HG03196 (cell line): ENCODE results near the gene SLC2A13.

ENCODE experiments used
- ATAC-seq: cut with Tn5 transposase; IDR thresholded peaks from one replicate; pipeline ENCODE4 v1.9.1; 2021; ENCODE audit not compliant: unreplicated experiment

SLC2A13 gene

DNA sequence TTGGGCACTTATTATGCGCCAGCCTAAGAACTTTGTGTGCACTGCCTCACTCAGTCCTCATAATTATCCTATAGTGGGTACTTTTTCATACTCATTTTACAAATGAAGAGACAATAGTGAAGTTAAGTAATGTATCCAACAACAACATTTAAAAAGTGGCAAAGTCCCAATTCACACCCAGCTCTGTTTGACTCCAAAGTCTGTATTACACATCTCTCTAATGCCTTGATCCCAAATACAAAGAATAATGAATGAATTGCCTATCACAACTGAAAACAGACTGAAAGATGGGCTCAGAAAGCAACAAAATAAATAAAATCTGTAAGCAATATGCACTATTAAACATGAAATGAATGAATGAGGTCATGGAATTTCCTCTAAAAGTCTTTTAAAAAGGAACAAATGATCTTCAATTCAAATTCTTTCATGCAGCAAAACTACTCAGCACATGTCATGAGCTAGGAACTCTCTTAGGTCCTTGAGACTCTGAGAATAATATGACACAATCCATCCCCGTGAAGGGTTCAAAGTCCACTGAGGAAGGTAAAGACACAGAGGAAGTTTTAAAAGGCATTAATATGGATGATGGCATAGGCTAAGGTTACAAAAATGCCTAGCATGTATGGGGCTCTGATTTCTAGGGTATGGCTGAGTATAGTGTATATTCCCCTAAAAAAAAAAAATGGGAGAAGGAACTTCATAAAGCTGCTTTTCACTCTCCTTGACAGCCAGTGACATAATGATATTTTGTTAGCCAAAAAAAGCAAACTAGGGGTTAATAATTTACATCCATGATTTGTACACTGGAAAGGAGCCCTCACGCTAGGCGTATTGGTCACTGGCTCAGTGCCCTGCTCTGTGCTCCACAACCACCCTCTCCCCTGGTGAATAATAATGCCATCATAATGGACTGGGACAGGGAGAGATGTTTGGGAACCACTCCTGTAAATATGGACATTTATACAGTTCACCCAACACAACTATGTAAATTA, 103.4 kb downstream of the SLC2A13 start:
- ATAC-seq: no peak

DNA sequence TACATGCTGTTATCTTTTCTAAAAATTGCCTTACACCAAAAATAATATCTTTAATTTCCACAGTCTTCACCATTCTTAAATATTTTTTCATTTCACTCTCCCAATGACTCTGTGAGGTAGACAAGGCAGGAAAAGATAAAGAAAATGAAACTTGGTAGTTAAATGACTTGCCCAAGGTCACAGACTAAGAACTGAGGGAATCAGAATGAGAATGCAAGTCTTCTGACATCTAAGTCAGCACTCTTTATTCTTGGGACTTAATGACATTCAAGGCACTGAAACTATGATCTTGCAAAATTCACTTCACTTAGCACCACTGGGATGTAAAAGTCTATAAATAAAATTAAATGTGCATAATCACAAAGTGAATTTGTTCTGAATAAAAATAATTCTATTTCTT, 104.5 kb downstream of the SLC2A13 start:
- ATAC-seq: no peak

DNA sequence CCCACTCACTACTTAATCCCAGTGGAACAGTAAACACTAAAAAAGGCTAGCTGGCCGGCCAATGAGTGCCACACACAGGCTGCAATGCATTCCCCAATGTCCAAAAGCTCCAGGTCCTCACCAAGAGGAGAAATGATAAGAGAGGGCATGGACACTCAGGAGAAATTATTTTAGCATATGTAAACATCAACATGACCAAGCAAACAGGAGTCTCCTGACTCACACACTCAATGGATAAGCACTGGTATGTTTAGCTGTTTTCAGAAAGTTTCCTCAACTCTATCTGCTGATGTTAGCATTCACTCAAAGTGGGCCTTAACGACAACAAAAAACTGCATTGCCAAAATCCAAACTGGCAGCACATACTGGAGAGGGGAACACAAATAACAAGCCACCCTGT, 105.0 kb downstream of the SLC2A13 start:
- ATAC-seq: no peak

DNA sequence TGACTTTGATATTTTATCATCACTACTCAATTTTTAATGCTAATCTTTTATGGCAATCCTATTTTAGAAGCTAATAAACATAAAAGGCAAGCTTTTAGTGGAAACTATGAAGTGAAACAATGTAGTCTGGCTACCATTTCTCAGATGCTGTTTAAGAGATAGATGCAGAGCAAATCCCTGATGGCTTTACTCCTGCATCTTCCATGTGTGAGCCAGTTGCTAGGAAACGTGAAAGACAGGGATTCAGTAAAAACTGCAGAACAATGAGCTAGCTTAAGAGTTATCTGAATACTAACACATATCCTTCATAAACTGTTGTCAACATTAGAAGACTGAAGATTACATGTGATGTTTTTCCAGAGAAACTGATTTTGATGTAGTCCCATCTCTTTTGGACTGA, 112.6 kb downstream of the SLC2A13 start:
- no peak for ATAC-seq

DNA sequence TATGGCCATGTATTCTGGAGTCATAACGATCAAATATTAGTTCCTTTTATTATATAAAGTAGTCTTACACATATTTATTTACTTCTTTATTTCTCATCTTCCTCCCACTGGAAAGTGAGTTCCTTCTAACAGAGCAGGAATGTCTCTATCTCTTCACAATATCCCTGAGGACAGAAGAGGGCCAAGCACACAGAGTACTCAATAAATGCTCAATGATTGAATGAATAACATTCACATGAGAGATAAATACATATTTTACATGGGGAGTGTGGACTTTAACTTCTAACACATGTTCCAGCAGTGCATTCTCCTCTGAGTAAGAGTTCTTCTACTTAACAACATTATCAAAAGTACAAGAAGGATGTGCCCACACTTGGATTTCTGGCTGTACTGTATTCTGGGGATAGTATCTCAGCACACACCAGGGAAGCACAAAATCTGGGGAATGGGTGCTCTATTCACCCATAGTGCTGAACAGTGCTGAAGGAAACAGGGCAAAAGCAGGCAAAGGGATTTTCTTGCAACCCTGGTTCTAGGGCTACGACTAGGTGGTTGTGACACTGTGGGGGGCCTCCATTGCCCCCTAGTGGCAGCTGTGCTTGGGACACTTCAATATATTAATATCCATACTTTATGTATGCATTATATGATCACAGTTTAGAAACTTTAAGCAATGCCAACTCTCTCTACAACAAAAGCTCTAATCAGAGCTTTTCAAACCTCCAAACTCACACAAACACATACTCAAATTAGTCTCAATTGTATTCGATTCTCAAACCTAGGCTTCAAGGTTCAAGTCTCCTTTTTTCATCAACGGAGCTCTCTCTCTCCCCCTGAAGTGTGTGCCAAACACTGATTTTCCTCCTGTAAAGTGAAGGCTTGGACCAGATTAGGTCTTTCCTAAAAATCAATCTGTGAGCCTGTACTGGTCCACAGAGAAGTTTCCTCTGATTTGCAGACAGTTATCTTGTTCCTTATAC, 115.5 kb downstream of the SLC2A13 start:
- peak; percentile 92 for ATAC-seq

DNA sequence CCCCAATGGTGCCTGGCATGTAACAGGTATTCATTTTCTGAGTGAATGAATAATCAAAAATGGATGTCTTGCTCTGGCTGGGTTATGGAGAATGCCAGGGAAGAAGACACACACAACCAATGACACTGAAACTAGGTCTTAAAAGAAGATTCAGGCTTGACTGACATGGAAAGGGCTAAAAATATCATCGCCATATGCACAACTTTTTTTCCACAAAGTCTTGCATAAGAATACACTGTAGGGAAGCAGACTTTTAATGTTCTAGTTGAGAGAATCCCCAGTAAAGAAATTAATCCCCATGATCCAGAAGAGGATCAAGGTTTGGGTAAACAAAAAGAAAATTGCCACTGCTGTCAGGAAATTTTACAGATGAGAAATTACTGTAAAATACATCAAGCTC, 116.4 kb downstream of the SLC2A13 start:
- ATAC-seq: no peak

DNA sequence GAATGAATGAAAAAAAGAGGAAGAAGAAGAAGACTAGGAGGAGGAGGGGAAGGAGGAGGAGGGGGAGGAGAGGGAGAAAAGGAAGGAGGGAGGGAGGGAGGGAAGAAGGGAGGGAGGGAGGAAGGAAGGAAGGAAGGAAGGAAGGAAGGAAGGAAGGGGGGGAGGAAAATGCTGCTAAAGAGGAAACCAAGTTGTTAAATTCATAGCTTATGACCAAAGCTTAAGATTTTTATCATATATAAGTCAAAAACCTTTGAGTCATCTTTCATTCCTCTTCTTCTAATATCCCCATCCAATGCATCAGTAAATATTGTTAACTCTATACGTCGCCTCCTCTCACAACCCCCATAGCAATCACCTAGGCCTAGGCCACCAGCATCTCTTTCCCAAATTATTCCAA, 117.3 kb downstream of the SLC2A13 start:
- ATAC-seq: no peak

DNA sequence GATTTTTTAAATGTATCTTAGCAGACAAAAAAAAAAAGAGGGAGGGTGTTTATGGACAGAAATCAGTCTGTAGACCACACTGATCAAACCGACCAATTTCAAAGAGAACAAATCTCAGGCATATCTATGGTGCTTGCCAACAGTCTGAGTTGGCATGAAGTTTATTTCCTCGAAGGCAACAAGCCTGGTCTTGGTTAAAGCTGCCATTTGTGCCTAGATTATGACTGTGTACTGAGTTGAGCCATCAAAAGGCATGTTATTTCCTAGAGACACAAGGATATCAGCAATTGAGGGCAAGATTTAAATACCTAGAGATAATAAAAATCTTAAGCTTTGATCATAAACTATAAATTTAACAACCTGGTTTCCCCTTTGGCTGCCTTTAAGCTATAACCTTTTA, 119.2 kb downstream of the SLC2A13 start:
- ATAC-seq: no peak

DNA sequence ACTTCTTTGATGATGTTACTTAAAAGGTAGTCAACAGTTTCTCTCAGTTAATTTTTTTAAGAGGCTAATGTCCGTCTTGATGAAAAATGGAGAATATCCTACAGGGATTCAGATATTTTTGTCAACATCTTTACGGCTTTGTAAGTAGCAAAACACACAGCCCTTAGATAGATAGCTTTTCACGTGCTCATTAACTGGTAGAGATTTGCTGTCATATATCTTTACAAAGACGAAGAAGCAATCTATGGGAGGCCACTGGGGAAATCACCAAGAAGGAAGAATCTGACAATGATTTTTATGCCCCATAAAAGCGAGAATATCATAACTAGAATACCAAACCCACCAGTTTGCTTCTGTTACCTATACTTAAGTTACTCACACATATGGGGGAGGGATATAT, 121.2 kb downstream of the SLC2A13 start:
- no peak for ATAC-seq

DNA sequence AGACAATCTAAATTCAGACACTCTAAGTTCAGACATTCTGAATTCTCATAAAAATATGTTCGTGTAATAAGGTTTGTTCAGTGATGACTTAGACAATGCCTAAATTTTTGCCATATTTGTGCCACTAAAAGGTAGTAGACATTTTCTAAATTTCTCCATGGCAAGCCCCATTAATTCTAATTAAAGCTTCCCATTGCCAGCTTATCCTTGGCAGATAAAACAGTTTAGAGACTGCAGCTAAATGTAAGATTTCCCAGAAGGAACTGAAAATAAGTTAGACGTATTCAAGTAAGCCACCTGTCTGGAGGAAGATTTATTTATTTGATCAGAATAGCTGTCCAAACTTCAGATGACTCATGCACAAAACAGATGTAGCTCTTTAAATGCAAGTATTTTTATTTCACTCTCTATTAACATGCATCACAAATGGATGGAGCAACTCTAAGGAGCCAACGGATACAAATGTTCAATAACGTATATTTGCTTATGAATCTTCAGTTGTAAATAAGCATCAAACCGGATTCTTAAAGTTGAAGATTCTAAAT, 130.4 kb downstream of the SLC2A13 start:
- no peak for ATAC-seq

DNA sequence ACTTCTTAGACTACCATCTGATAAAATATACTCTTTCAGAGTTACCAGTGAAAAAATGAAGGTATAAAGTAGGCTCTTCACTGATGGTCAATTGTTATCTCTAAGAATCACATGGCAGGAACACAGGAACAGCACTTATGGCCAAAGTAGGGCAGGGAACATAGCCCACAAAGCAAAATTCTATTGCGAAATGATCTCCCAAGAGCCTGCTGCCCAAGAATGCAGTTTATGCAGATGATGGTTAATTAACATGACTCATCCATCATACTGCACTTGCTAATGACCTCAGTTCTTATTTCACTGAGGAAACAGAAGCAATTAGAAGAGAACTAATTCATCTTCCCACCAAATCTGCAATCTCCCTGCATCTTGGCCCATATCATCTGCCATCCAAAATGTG, 133.8 kb downstream of the SLC2A13 start:
- no peak for ATAC-seq

DNA sequence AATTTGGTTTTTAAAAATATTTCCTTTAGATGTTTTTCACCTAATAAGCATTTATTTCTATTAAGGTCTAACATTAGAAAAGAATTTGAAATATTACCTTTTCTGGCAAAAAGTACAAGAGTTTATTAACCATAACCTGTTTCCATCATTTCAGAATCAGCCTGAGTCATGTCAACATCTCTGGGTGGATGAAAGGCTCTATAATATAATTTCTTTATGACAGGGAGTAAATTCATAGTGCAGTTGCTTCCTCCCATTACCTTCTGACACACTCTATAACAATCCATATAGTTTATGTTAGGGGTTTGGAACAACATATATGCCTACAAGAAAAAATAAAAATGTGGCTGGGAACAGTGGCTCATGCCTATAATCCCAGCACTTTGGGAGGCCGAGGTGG, 134.5 kb downstream of the SLC2A13 start:
- ATAC-seq: no peak

DNA sequence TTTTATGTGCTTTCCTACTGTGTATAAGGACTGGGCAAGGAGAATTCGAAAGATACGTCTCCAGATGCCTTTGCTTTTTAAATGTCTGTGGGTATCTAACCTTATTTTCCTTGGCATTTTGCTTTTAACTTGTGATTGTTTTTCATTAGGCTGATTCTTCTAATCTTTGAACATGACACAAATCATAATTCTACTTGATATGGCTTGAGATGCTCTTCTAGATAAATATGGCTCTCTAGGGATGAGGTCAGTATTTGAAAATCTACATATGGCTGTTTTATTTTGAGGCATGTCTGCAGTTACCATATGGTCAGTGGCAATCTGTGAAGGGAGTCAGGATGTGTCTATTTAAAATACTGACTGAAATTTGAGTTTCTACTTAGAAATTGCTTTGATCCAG, 139.2 kb downstream of the SLC2A13 start:
- no peak for ATAC-seq

DNA sequence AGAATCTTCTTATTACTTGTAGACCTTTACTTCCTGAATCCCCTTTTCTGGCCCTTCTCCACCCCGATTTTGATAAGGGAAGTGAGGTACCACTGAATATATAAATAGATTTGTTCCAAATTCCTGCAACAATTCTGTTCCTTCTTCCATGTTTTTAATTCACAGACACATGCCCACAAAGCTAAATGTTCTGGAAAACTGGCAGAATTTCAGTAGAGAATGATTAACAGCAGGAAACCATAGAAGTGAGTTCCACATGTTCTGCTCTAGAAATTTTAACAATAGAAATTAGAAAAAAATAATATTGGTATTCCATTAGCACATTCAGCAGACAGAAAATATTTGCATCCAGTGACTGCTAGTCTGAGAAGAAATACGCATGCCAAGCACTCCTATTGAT, 139.6 kb downstream of the SLC2A13 start:
- no peak for ATAC-seq

DNA sequence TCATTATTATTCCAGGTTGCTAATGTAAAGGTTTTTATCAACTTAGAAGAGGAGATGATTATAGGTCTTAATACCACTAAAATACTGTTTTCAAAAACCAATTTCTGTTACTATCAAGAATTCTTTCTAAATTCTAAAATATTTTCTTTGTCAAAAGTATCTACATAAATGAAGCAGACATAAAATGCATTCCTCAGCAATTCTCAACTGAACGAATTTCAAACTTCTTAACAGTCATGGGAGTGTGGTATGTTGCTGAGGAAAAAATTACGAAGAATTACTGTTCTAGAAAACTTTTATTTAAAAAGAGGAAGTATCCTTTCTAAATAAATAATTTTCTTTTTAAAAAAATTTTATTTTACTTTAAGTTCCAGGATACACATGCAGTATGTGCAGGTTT, 146.4 kb downstream of the SLC2A13 start:
- no peak for ATAC-seq

DNA sequence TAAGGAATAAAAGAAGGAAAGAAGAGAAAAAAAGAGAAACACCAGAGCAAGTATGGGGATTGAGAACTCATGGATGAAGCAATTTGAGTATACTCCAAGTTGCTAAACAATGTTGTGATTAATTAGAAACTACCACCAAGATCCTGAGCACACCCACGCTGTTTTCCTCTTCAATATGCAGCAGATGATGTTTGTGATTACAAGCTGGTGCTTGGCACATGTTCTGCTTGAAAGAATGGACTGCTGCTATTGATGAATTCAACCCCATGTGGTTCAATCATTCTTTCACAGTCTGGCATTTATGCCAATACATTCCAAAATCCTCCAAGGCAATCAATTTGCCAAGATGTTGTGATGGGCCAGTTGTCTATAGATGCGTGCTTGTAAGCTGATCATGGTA, 146.8 kb downstream of the SLC2A13 start:
- no peak for ATAC-seq

DNA sequence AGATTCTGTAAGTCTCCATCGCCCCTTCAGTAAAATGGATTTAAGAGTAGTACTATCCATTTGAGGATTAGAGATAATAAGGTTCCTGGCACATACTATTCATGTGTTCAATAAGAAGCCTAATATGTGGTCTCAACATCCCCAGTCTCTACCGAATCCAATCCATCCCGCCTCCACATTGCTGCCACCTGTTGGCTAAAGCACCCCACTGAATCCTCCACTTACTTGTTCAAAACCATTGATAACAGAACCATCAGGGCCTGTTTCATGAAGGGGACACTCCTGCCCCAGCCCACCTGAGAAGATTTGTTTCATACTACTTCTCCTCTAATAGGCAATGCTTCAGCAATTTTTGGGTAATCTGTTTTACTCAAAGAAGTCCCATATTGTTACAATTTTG, 147.5 kb downstream of the SLC2A13 start:
- ATAC-seq: no peak

DNA sequence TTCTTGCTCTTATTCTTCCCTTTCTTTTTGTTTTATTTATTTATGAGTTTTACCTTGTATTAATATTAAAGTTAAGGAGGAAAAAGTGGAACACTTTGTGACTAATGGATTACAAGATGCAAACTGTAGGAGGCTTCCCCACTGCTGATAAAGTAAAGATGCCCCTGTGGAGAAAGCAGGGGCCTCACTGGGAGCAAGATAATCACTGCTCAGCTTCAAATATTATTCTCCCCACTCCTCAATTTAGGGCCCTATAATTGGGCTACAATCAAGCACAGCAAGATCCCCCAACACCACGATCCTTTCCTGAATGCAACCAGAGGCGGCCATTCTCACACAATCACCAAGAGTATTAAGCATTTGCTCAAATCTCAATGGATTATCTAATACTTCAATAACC, 149.2 kb downstream of the SLC2A13 start:
- no peak for ATAC-seq

DNA sequence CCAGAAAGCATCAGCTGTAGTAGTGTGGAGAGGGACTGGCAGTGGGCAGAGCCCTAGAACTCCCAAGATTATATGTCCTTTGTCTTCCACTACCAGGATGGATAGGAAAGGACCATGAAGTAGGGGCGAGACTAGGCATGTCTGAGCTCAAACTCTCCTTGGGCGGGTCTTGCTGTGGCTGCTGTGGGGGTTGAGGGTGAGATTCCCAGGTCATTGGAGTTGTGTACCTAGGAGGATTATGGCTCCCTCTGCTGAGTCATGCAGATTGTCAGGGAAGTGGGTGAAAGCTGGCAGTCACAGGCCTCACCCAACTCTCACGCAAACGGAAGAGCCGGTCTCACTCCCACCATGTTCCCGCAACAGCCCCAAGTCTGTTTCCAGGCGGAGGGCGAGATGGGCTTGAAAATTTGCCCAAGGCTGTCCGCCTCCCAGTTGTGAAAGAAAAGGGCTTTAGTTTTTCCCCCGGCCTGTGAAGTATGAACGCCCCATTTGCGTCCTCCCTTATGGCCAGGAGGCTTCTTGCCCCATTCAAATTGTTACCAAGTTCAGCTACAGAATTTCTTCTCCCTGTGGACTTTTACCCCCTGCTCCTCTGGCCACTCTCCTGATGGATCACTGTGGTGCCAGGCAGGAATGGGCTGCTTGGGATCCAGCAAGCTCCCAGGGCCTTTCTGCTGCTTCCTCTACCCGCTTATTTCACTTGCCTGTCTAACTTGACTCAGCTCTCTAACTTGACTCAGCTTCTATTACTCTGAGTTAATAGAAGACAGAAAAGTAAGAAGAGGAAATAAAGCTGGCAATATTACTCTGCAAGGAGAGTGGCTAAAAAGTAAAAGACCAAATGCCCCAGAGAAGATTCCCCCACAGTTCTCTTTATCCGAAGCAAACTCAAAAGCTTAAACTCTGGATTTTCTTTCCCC, 159.3 kb downstream of the SLC2A13 start:
- no peak for ATAC-seq

DNA sequence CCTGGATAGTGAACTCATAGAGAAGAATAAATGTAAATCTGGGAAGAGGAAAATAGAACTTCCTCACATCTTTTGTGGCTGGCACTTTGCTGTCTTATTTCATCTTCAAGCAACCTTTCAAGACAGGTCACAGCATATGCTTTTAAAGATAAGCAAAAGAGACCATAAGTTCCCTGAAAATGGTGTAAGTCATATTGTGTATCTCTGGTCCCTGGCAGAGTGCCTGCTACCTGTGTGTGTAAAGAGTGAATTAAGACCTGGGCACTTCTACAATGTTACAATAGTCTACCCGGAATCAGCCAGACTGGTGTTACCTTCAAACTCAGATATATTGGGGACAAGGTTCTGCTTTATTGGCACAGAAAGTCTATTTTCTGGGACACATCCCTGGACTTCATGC, 168.8 kb downstream of the SLC2A13 start:
- no peak for ATAC-seq
